ENCODE results near the gene MEAF6.
A peak's percentile ranks its signal among the peaks of the same experiment; 100 is the strongest.
"Not testable (repeated sequence)": the region's sequence is repeated elsewhere in the genome, so short reads cannot be mapped to it uniquely, and the experiment has no call there.

The MEAF6 gene

GRCh38 chr1:37514350-37515184, at the start of gene MEAF6:
TSS of gene MEAF6 (minus strand) at chr1:37514766. CDS start at chr1:37514746, 20 bp downstream.
- DNase-seq: peak; percentile 74

GRCh38 chr1:37562984-37563383, 48.4 kb upstream of the MEAF6 start:
- no peak for DNase-seq

GRCh38 chr1:37561133-37562132, 46.9 kb upstream of the MEAF6 start:
- DNase-seq: no peak

GRCh38 chr1:37560401-37561132, 46.0 kb upstream of the MEAF6 start:
- DNase-seq: no peak

- DNase-seq: not testable (repeated sequence)
Measured at GRCh38 chr1:37559957-37560379, 45.4 kb upstream of the MEAF6 start.

GRCh38 chr1:37559080-37559479, 44.5 kb upstream of the MEAF6 start:
- DNase-seq: no peak

- no peak for DNase-seq
Measured at GRCh38 chr1:37558411-37558810, 43.8 kb upstream of the MEAF6 start.

- DNase-seq: no peak
Measured at GRCh38 chr1:37557402-37557801, 42.8 kb upstream of the MEAF6 start.

- no peak for DNase-seq
Measured at GRCh38 chr1:37556712-37557196, 42.2 kb upstream of the MEAF6 start, which contains the start of gene DNALI1. TSS of gene DNALI1 (plus strand) at chr1:37556940. CDS start at chr1:37556995, 55 bp downstream.

GRCh38 chr1:37553927-37554808, 39.6 kb upstream of the MEAF6 start, which contains the start of gene SNIP1:
TSS of gene SNIP1 (minus strand) at chr1:37554293. CDS start at chr1:37554229, 64 bp downstream.
- peak; percentile 86 for DNase-seq

GRCh38 chr1:37553598-37553926, 39.0 kb upstream of the MEAF6 start:
- DNase-seq: no peak

GRCh38 chr1:37549341-37549740, 34.8 kb upstream of the MEAF6 start:
- DNase-seq: no peak

- DNase-seq: no peak
Measured at GRCh38 chr1:37545019-37545418, 30.5 kb upstream of the MEAF6 start.

GRCh38 chr1:37544530-37544929, 30.0 kb upstream of the MEAF6 start:
- no peak for DNase-seq

GRCh38 chr1:37540036-37540785, 25.6 kb upstream of the MEAF6 start:
- DNase-seq: no peak

- DNase-seq: not testable (repeated sequence)
Measured at GRCh38 chr1:37539154-37539553, 24.6 kb upstream of the MEAF6 start.

- no peak for DNase-seq
Measured at GRCh38 chr1:37537378-37537777, 22.8 kb upstream of the MEAF6 start.

GRCh38 chr1:37533317-37534093, 18.9 kb upstream of the MEAF6 start:
- no peak for DNase-seq

GRCh38 chr1:37532418-37533156, 18.0 kb upstream of the MEAF6 start:
- not testable (repeated sequence) for DNase-seq
